Skeletal muscle satellite cell (primary cell): ENCODE results near the gene CEMIP.

Source experiments
- H3K27me3 ChIP-seq: 2 replicates; pipeline ENCODE4 v1.7.0; 2013; ENCODE audit warnings: low read length; ENCODE audit not compliant: control insufficient read depth, insufficient read depth
- H3K36me3 ChIP-seq: 2 replicates; pipeline ENCODE4 v1.7.0; 2013; ENCODE audit warnings: mild to moderate bottlenecking, control low read depth, low read length; ENCODE audit not compliant: insufficient read depth
- H3K4me1 ChIP-seq: 2 replicates; pipeline ENCODE4 v1.7.0; 2013; ENCODE audit warnings: low read length; ENCODE audit not compliant: control insufficient read depth, insufficient read depth
- H3K4me2 ChIP-seq: 2 replicates; pipeline ENCODE4 v1.7.0; 2013; ENCODE audit warnings: mild to moderate bottlenecking, low read length
- H3K4me3 ChIP-seq: 2 replicates; pipeline ENCODE4 v1.7.0; 2013; ENCODE audit warnings: low read length
- H3K9ac ChIP-seq: 2 replicates; pipeline ENCODE4 v1.7.0; 2013; ENCODE audit warnings: mild to moderate bottlenecking, low read depth, low read length, moderate library complexity
- H3K9me3 ChIP-seq: replicated peaks from 2 replicates; pipeline ENCODE4 v1.7.0; 2013; ENCODE audit warnings: mild to moderate bottlenecking, control low read depth, low read length

CEMIP gene

GRCh38 chr15:80978685-80979329, 199.6 kb downstream of the CEMIP start:
- Histone ChIP-seq H3K4me2 (no peak overlapping the region), H3K4me3 (no peak overlapping the region), H3K36me3 (peaks cover 18% of the 10 kb centered on the region), H3K9me3 (no peaks in the 10 kb centered on the region), H3K27me3 (no peaks in the 10 kb centered on the region), H3K9ac (no peak overlapping the region), H3K4me1 (peaks cover 6% of the 10 kb centered on the region)

GRCh38 chr15:80979538-80980200, 200.5 kb downstream of the CEMIP start:
- peaks cover 6% of the 10 kb centered on the region for H3K4me1 ChIP-seq
- no peak overlapping the region for H3K4me3 ChIP-seq
- H3K36me3 ChIP-seq = peaks cover 18% of the 10 kb centered on the region
- H3K4me2 ChIP-seq = no peak overlapping the region
- no peak overlapping the region for H3K9ac ChIP-seq
- H3K9me3 ChIP-seq = no peaks in the 10 kb centered on the region
- H3K27me3 ChIP-seq = no peaks in the 10 kb centered on the region

GRCh38 chr15:80982205-80982604, 203.0 kb downstream of the CEMIP start:
- H3K4me3 ChIP-seq = no peak overlapping the region
- no peaks in the 10 kb centered on the region for H3K9me3 ChIP-seq
- peaks cover 6% of the 10 kb centered on the region for H3K4me1 ChIP-seq
- peaks cover 18% of the 10 kb centered on the region for H3K36me3 ChIP-seq
- H3K4me2 ChIP-seq = no peak overlapping the region
- no peaks in the 10 kb centered on the region for H3K27me3 ChIP-seq
- no peak overlapping the region for H3K9ac ChIP-seq

- Histone ChIP-seq H3K9ac (no peak overlapping the region), H3K36me3 (peaks cover 18% of the 10 kb centered on the region), H3K27me3 (no peaks in the 10 kb centered on the region), H3K4me1 (peaks cover 6% of the 10 kb centered on the region), H3K9me3 (no peaks in the 10 kb centered on the region), H3K4me3 (no peak overlapping the region), H3K4me2 (no peak overlapping the region)
Observed at GRCh38 chr15:80982839-80983238, 203.7 kb downstream of the CEMIP start.

GRCh38 chr15:80984856-80985255, 205.7 kb downstream of the CEMIP start:
- Histone ChIP-seq H3K27me3 (no peaks in the 10 kb centered on the region), H3K36me3 (peaks cover 7% of the 10 kb centered on the region), H3K4me3 (no peak overlapping the region), H3K9ac (no peak overlapping the region), H3K9me3 (no peaks in the 10 kb centered on the region), H3K4me2 (no peak overlapping the region), H3K4me1 (peaks cover 10% of the 10 kb centered on the region)

- Histone ChIP-seq H3K9me3 (no peaks in the 10 kb centered on the region), H3K4me1 (peaks cover 21% of the 10 kb centered on the region)
Observed at GRCh38 chr15:80985981-80986380, 206.8 kb downstream of the CEMIP start.

GRCh38 chr15:80986487-80986886, 207.3 kb downstream of the CEMIP start:
- peaks cover 26% of the 10 kb centered on the region for H3K4me1 ChIP-seq
- no peaks in the 10 kb centered on the region for H3K9me3 ChIP-seq
- no peak overlapping the region for H3K4me3 ChIP-seq
- no peaks in the 10 kb centered on the region for H3K27me3 ChIP-seq
- H3K36me3 ChIP-seq = no peaks in the 10 kb centered on the region
- no peak overlapping the region for H3K9ac ChIP-seq
- H3K4me2 ChIP-seq = no peak overlapping the region

More at GRCh38 chr15:80985981-80986380, 206.8 kb downstream of the CEMIP start:
- Histone ChIP-seq H3K4me3 (no peak overlapping the region), H3K36me3 (no peaks in the 10 kb centered on the region), H3K9ac (no peak overlapping the region), H3K27me3 (no peaks in the 10 kb centered on the region), H3K4me2 (no peak overlapping the region)

- H3K36me3 ChIP-seq = no peaks in the 10 kb centered on the region
- H3K9ac ChIP-seq = peak overlapping the region; percentile 84
- no peaks in the 10 kb centered on the region for H3K27me3 ChIP-seq
- peaks cover 34% of the 10 kb centered on the region for H3K4me1 ChIP-seq
- peak overlapping the region; percentile 89 for H3K4me2 ChIP-seq
- no peaks in the 10 kb centered on the region for H3K9me3 ChIP-seq
- peak overlapping the region; percentile 95 for H3K4me3 ChIP-seq
Observed at GRCh38 chr15:80988148-80988796, 209.1 kb downstream of the CEMIP start.

- H3K4me1 ChIP-seq = peaks cover 34% of the 10 kb centered on the region
Observed at GRCh38 chr15:80989081-80989517, 209.9 kb downstream of the CEMIP start.

GRCh38 chr15:80989518-80990478, 210.6 kb downstream of the CEMIP start, which contains the start of gene MESD:
MESD (minus strand) TSS chr15:80989819; CDS start chr15:80989791, 28 bp downstream.
- Histone ChIP-seq H3K9ac (peak within 1 kb of the TSS; percentile 91), H3K27me3 (no peaks in the 10 kb centered on the region), H3K36me3 (no peaks in the 10 kb centered on the region), H3K4me2 (peak within 1 kb of the TSS; percentile 98), H3K4me1 (peaks cover 34% of the 10 kb centered on the region), H3K4me3 (peak within 1 kb of the TSS; percentile 95), H3K9me3 (no peaks in the 10 kb centered on the region)

More at GRCh38 chr15:80989081-80989517, 209.9 kb downstream of the CEMIP start:
- H3K9ac ChIP-seq = peak overlapping the region; percentile 84
- H3K4me3 ChIP-seq = peak overlapping the region; percentile 95
- H3K9me3 ChIP-seq = no peaks in the 10 kb centered on the region
- H3K36me3 ChIP-seq = no peaks in the 10 kb centered on the region
- no peaks in the 10 kb centered on the region for H3K27me3 ChIP-seq
- peak overlapping the region; percentile 89 for H3K4me2 ChIP-seq

- H3K36me3 ChIP-seq = no peaks in the 10 kb centered on the region
- peaks cover 34% of the 10 kb centered on the region for H3K4me1 ChIP-seq
- H3K4me2 ChIP-seq = peak overlapping the region; percentile 98
- H3K4me3 ChIP-seq = no peak overlapping the region
- no peaks in the 10 kb centered on the region for H3K9me3 ChIP-seq
- no peaks in the 10 kb centered on the region for H3K27me3 ChIP-seq
- H3K9ac ChIP-seq = no peak overlapping the region
Observed at GRCh38 chr15:80990955-80991354, 211.8 kb downstream of the CEMIP start.
